SU-DHL-6 (cell line): ENCODE data around the gene IL1RL1.

Experiments used
- H2AFZ ChIP-seq: fragments of 200-600 bp; sonication (generic); 2 replicates; pipeline ENCODE4 v1.6.1; 2014; ENCODE audit warnings: low read depth, mild to moderate bottlenecking, moderate library complexity, mixed read lengths, antibody characterized with exemption, low read length; ENCODE audit not compliant: severe bottlenecking
- H3F3A ChIP-seq: fragments of 200-600 bp; shearing (Covaris generic); 2 replicates; pipeline ENCODE4 v1.6.0; 2016; ENCODE audit warnings: antibody characterized with exemption, mild to moderate bottlenecking; ENCODE audit not compliant: insufficient read depth
- H3K27ac ChIP-seq: fragments of 200-600 bp; sonication (generic); 2 replicates; pipeline ENCODE4 v1.5.1; 2016; ENCODE audit warnings: low read depth, mild to moderate bottlenecking, low read length, moderate library complexity, mixed read lengths
- H3K27me3 ChIP-seq: fragments of 200-600 bp; sonication (generic), shearing (Covaris generic); 2 replicates; pipeline ENCODE4 v1.6.0; 2014; ENCODE audit warnings: mild to moderate bottlenecking, low read length
- H3K36me3 ChIP-seq: fragments of 200-600 bp; sonication (generic); 2 replicates; pipeline ENCODE4 v1.6.1; 2014; ENCODE audit warnings: mild to moderate bottlenecking, low read length, mixed read lengths
- H3K4me2 ChIP-seq: fragments of 300-600, 200-600 bp; shearing (Covaris generic), sonication (generic); 2 replicates; pipeline ENCODE4 v1.6.0; 2014; ENCODE audit warnings: low read length, low read depth, mild to moderate bottlenecking; ENCODE audit not compliant: poor library complexity, severe bottlenecking
- H3K4me3 ChIP-seq: fragments of 200-600 bp; sonication (generic); 2 replicates; pipeline ENCODE4 v1.5.1; 2014; ENCODE audit warnings: antibody characterized with exemption, low read length, mild to moderate bottlenecking, mixed read lengths; ENCODE audit not compliant: insufficient read depth, poor library complexity, severe bottlenecking
- H3K79me2 ChIP-seq: fragments of 200-600 bp; sonication (generic); 2 replicates; pipeline ENCODE4 v1.6.1; 2014; ENCODE audit warnings: mild to moderate bottlenecking, low read length, moderate library complexity; ENCODE audit not compliant: insufficient read depth
- H3K9ac ChIP-seq: fragments of 200-600 bp; sonication (generic); 2 replicates; pipeline ENCODE4 v1.7.0; 2014; ENCODE audit warnings: mild to moderate bottlenecking, low read length
- H3K9me2 ChIP-seq: fragments of 200-600 bp; sonication (generic); replicated peaks from 2 replicates; pipeline ENCODE4 v1.6.1; 2014; ENCODE audit warnings: low read length; ENCODE audit not compliant: insufficient read depth
- H3K9me3 ChIP-seq: fragments of 200-600 bp; sonication (generic); 2 replicates; pipeline ENCODE4 v1.6.1; 2014; ENCODE audit warnings: low read length, mixed read lengths; ENCODE audit not compliant: insufficient read depth
- H4K20me1 ChIP-seq: fragments of 200-600 bp; sonication (generic); 2 replicates; pipeline ENCODE4 v1.6.1; 2014; ENCODE audit warnings: low read depth, mild to moderate bottlenecking, antibody characterized with exemption, low read length, moderate library complexity, mixed read lengths
- CTCF ChIP-seq: fragments of 200-600 bp; sonication (generic); IDR thresholded peaks from one replicate; pipeline ENCODE4 v1.5.1; 2017; ENCODE audit warnings: antibody characterized with exemption, mild to moderate bottlenecking, low read length, moderate library complexity; ENCODE audit not compliant: insufficient read depth, poor library complexity, severe bottlenecking
- EZH2phosphoT487 ChIP-seq: fragments of 200-600 bp; sonication (generic), shearing (Covaris generic); conservative IDR thresholded peaks from 2 replicates; pipeline ENCODE4 v1.6.1; 2018; ENCODE audit warnings: mild to moderate bottlenecking, antibody characterized with exemption, low read length, moderate library complexity, mixed read lengths

IL1RL1 gene

GRCh38 chr2:102334486-102334885, 23.1 kb downstream of the IL1RL1 start:
- Histone ChIP-seq H3K9me2 (no peaks in the 10 kb centered on the region), H3K9ac (no peak overlapping the region), H2AFZ (no peak overlapping the region), H3F3A (0 out of 2 replicates have a peak, but pooled peaks cover 3% of the 10 kb centered on the region), H3K79me2 (no peaks in the 10 kb centered on the region), H3K36me3 (no peaks in the 10 kb centered on the region; the same call in 1 of the 2 replicates), H3K4me2 (no peak overlapping the region), H3K4me3 (no peak overlapping the region), H3K27me3 (no peaks in the 10 kb centered on the region), H4K20me1 (no peaks in the 10 kb centered on the region), H3K9me3 (no peaks in the 10 kb centered on the region), H3K27ac (no peak overlapping the region)
- TF ChIP-seq CTCF (no peak), EZH2phosphoT487 (no peak)

- no peak overlapping the region for H3K4me3 ChIP-seq
- H2AFZ ChIP-seq, result no peak overlapping the region
- no peak overlapping the region for H3K4me2 ChIP-seq
These were observed 24.6 kb downstream of the IL1RL1 start for GRCh38 chr2:102335871-102336366.

GRCh38 chr2:102336502-102336945, 25.2 kb downstream of the IL1RL1 start:
- TF ChIP-seq EZH2phosphoT487 (no peak), CTCF (no peak)
- no peaks in the 10 kb centered on the region for H3K36me3 ChIP-seq
- H3K79me2 ChIP-seq, result no peaks in the 10 kb centered on the region
- H3K9ac ChIP-seq, result no peak overlapping the region
- H3K4me3 ChIP-seq, result no peak overlapping the region
- no peaks in the 10 kb centered on the region for H3K9me3 ChIP-seq
- no peak overlapping the region for H3K27ac ChIP-seq
- no peaks in the 10 kb centered on the region for H3K9me2 ChIP-seq
- H3K27me3 ChIP-seq, result no peaks in the 10 kb centered on the region
- H2AFZ ChIP-seq, result no peak overlapping the region
- H3F3A ChIP-seq, result 0 out of 2 replicates have a peak, but pooled peaks cover 3% of the 10 kb centered on the region
- H4K20me1 ChIP-seq, result no peaks in the 10 kb centered on the region
- H3K4me2 ChIP-seq, result no peak overlapping the region

More at GRCh38 chr2:102335871-102336366, 24.6 kb downstream of the IL1RL1 start:
- H3K36me3 ChIP-seq, result no peaks in the 10 kb centered on the region
- no peaks in the 10 kb centered on the region for H3K27me3 ChIP-seq
- H3F3A ChIP-seq, result 0 out of 2 replicates have a peak, but pooled peaks cover 3% of the 10 kb centered on the region
- no peak for TF ChIP-seq CTCF
- TF ChIP-seq EZH2phosphoT487, result no peak
- H3K79me2 ChIP-seq, result no peaks in the 10 kb centered on the region
- no peaks in the 10 kb centered on the region for H3K9me2 ChIP-seq
- no peak overlapping the region for H3K9ac ChIP-seq
- no peak overlapping the region for H3K27ac ChIP-seq
- H4K20me1 ChIP-seq, result no peaks in the 10 kb centered on the region
- no peaks in the 10 kb centered on the region for H3K9me3 ChIP-seq
